Peyer's patch (tissue), 4 donors: ENCODE data around the gene TRIM61.

Experiments
- CTCF ChIP-seq, 6 experiments: fragments of 450-650 bp in 4 of 6; fragments of 200-600 bp in 2 of 6; sonication (generic) in 1 of 6; IDR thresholded peaks; one replicate each; pipeline ENCODE4 v1.5.1; 2017 to 2019; ENCODE audit warnings: antibody characterized with exemption in 6 of 6, mild to moderate bottlenecking in 3 of 6, moderate library complexity in 1 of 6
- POLR2A ChIP-seq, 2 donors: fragments of 450-650 bp; IDR thresholded peaks; one replicate each; pipeline ENCODE4 v1.5.1; 2017; ENCODE audit warnings: antibody characterized with exemption in 2 of 2, mild to moderate bottlenecking in 2 of 2, moderate library complexity in 2 of 2

DNA sequence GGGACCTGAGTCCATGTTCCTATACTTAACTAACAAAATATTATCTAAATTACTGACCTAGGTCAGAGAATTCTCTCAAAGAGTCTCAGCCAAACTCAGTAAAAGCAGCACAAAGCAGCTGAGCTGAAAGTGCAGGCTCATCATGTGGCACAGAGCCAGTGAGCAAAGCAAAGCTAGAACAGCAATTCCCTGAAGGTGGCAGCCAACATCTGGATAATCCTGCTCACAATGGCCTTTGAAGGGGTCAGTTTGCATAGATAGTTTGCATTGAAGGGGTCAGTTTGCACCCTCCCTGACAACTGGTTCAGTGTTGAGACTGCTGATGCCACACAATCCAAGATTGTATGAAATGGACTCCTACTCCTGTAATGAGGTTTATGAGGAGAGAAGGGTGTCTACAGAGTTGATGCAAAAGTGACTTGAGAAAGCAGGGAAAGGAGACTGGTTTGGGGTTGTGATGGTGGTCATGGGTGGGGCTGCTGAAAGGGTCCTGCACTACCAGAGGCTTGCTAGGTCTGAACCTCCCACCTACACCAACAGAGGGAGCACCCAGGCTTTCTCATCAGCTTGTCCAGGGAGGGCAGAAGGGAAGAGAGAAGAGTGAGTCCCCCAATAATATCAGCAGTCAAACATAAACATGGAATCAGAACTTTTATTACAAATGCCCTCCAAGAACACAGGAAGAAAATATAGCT lies 39.7 kb downstream of the TRIM61 start:
- TF ChIP-seq CTCF (IDR thresholded peaks at IDR 0.05) (no peak), POLR2A (IDR thresholded peaks at IDR 0.05) (no peak)
